ENCODE measurements around the gene TTLL4.

GRCh38 chr2:218754781-218755180, 44.1 kb downstream of the TTLL4 start:
- TF ChIP-seq, protein P1, sequence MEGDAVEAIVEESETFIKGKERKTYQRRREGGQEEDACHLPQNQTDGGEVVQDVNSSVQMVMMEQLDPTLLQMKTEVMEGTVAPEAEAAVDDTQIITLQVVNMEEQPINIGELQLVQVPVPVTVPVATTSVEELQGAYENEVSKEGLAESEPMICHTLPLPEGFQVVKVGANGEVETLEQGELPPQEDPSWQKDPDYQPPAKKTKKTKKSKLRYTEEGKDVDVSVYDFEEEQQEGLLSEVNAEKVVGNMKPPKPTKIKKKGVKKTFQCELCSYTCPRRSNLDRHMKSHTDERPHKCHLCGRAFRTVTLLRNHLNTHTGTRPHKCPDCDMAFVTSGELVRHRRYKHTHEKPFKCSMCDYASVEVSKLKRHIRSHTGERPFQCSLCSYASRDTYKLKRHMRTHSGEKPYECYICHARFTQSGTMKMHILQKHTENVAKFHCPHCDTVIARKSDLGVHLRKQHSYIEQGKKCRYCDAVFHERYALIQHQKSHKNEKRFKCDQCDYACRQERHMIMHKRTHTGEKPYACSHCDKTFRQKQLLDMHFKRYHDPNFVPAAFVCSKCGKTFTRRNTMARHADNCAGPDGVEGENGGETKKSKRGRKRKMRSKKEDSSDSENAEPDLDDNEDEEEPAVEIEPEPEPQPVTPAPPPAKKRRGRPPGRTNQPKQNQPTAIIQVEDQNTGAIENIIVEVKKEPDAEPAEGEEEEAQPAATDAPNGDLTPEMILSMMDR (IDR thresholded peaks at IDR 0.05): no peak
- TF ChIP-seq EZH2 (IDR thresholded peaks at IDR 0.05; ENCODE audit: borderline replicate concordance, insufficient read depth, low read depth, low read length, poor library complexity, severe bottlenecking): no peak
